ENCODE measurements around the gene C2CD4A. TPM values are rescaled to one million over a fixed set of nuclear protein-coding genes. Genes with fewer than 3 reads are reported as not detected.

Gene C2CD4A
- total RNA-seq, 1 donor: not detected

DNA sequence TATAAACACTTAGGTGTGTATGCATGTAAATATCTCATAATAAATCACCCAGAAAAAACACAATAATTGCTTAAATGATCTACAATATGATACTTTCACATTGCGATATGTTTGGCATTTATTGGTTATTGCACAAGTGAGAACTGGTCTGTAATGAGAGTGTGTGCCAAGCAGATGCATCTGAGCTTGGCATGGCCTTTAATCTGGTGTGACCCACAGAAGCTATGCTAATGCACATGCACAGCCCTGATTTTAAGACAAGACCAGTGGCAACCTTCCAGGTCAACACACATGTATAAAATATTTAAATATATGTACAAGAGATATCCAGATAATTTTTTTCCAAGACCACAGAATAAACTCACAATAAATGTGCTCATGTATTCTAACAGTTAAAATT is 42.7 kb downstream of the C2CD4A start:
- Histone ChIP-seq H3K36me3 (ENCODE audit: insufficient read depth, low read length) (no peaks in the 10 kb centered on the region), H3K4me3 (ENCODE audit: insufficient read depth, low read length) (no peak overlapping the region), H3K27me3 (ENCODE audit: insufficient read depth, low read length) (no peaks in the 10 kb centered on the region), H3K9me3 (ENCODE audit: low read depth, low read length) (no peaks in the 10 kb centered on the region), H3K79me2 (ENCODE audit: insufficient read depth, low read length) (no peaks in the 10 kb centered on the region), H2AFZ (ENCODE audit: low read length) (no peak overlapping the region), H3K4me2 (ENCODE audit: insufficient read depth, low read length) (no peak overlapping the region), H3K4me1 (ENCODE audit: insufficient read depth, low read length) (peaks cover 23% of the 10 kb centered on the region), H3K27ac (ENCODE audit: low read depth, low read length) (no peak overlapping the region), H4K20me1 (ENCODE audit: insufficient read depth, low read length) (no peaks in the 10 kb centered on the region)
- TF ChIP-seq, protein P1, sequence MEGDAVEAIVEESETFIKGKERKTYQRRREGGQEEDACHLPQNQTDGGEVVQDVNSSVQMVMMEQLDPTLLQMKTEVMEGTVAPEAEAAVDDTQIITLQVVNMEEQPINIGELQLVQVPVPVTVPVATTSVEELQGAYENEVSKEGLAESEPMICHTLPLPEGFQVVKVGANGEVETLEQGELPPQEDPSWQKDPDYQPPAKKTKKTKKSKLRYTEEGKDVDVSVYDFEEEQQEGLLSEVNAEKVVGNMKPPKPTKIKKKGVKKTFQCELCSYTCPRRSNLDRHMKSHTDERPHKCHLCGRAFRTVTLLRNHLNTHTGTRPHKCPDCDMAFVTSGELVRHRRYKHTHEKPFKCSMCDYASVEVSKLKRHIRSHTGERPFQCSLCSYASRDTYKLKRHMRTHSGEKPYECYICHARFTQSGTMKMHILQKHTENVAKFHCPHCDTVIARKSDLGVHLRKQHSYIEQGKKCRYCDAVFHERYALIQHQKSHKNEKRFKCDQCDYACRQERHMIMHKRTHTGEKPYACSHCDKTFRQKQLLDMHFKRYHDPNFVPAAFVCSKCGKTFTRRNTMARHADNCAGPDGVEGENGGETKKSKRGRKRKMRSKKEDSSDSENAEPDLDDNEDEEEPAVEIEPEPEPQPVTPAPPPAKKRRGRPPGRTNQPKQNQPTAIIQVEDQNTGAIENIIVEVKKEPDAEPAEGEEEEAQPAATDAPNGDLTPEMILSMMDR (IDR thresholded peaks at IDR 0.05; ENCODE audit: extremely low read depth, low read depth, low read length): no peak
- no peak for DNase-seq (ENCODE audit: insufficient read length, low spot score, missing footprints)

DNA sequence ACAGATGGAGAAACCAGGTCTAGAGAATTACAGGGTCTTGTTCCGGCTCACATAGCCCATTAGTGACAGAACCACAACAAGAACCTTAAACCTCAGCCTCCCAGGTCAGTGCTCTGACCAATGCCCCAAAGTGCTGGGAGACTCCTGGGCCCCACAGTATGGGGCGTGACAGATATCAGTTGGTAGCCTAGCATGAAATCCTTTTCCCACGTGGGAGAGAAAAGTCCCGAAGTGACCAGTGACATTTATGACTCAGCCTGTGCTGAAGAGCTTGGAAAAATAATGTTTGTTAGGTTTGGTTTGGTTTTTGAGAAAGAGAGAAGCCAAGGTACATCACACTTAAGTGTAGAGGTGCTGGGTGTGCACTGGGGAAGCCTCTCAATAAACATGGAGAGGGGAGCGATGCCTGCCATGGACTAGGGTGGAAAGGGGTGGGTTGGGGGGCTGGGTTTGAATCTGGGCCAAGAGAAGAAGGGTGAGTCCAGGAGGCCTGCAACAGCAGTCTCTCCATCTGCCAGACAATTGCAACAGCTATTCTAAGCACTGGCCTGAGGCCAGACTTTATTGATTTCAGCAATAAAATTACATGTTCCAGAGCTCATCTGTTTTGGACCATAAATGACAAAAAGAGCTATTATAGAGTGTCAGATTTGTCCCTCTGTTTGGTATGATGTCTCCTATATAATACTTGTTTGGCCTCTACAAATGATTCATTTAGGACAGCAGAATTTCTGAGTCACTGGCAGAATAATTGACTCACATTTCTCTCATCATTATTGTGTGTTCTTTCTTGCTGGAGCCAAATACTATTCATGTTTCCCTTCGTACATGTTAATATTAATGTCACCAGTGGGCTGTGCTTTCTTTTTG is 43.4 kb downstream of the C2CD4A start:
- Histone ChIP-seq H3K4me3 (ENCODE audit: insufficient read depth, low read length) (no peak overlapping the region), H3K9me3 (ENCODE audit: low read depth, low read length) (no peaks in the 10 kb centered on the region), H3K27ac (ENCODE audit: low read depth, low read length) (peak overlapping the region; percentile 2), H4K20me1 (ENCODE audit: insufficient read depth, low read length) (no peaks in the 10 kb centered on the region), H3K36me3 (ENCODE audit: insufficient read depth, low read length) (no peaks in the 10 kb centered on the region), H3K4me1 (ENCODE audit: insufficient read depth, low read length) (peaks cover 23% of the 10 kb centered on the region), H3K79me2 (ENCODE audit: insufficient read depth, low read length) (no peaks in the 10 kb centered on the region), H3K27me3 (ENCODE audit: insufficient read depth, low read length) (no peaks in the 10 kb centered on the region), H3K4me2 (ENCODE audit: insufficient read depth, low read length) (peak overlapping the region; percentile 12), H2AFZ (ENCODE audit: low read length) (no peak overlapping the region)
- TF ChIP-seq, protein P1 (IDR thresholded peaks at IDR 0.05; ENCODE audit: extremely low read depth, low read depth, low read length): no peak
- peak; percentile 89 for DNase-seq (ENCODE audit: insufficient read length, low spot score, missing footprints)

DNA sequence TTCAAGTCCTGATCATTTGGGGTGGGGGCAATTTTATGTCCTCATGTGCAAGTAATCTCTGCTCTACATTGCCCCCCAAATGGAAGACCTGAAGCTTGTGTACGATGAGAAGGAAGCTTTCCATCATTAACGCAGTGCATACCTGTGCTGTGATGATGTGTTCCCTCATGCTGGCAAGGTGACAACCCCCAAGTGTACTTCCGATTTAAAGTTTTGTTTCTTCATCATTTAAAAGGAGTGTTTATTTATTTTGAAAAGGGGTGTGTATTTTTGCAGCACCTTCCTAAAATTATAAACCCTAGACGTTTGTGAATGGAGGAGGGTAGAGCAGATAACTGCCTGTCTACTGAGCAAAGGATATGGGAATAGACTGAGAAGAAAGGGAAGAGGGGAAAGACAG is 45.3 kb downstream of the C2CD4A start:
- H3K4me1 ChIP-seq (ENCODE audit: insufficient read depth, low read length): peaks cover 23% of the 10 kb centered on the region
- H3K4me2 ChIP-seq (ENCODE audit: insufficient read depth, low read length): no peak overlapping the region
- no peaks in the 10 kb centered on the region for H3K79me2 ChIP-seq (ENCODE audit: insufficient read depth, low read length)
- no peak overlapping the region for H2AFZ ChIP-seq (ENCODE audit: low read length)
- H3K27ac ChIP-seq (ENCODE audit: low read depth, low read length): no peak overlapping the region
- H3K4me3 ChIP-seq (ENCODE audit: insufficient read depth, low read length): no peak overlapping the region
- DNase-seq (ENCODE audit: insufficient read length, low spot score, missing footprints): no peak
- TF ChIP-seq, protein P1 (IDR thresholded peaks at IDR 0.05; ENCODE audit: extremely low read depth, low read depth, low read length): no peak
- H3K27me3 ChIP-seq (ENCODE audit: insufficient read depth, low read length): no peaks in the 10 kb centered on the region
- H4K20me1 ChIP-seq (ENCODE audit: insufficient read depth, low read length): no peaks in the 10 kb centered on the region
- no peaks in the 10 kb centered on the region for H3K9me3 ChIP-seq (ENCODE audit: low read depth, low read length)
- H3K36me3 ChIP-seq (ENCODE audit: insufficient read depth, low read length): no peaks in the 10 kb centered on the region
